Stomach (tissue), 4 donors: ENCODE measurements around the gene NETO2.

Experiments used
- POLR2A ChIP-seq, 4 donors: fragments of 450-650 bp; IDR thresholded peaks; one replicate each; pipeline ENCODE4 v1.6.1; 2016; ENCODE audit warnings: antibody characterized with exemption in 4 of 4, control low read depth in 2 of 4, mild to moderate bottlenecking in 1 of 4, moderate library complexity in 1 of 4
- TF ChIP-seq, protein P1 (sequence below), 7 experiments: fragments of 450-650 bp in 4 of 7; fragments of 200-600 bp in 3 of 7; sonication (generic) in 3 of 7; IDR thresholded peaks; one replicate each; pipeline ENCODE4 v1.5.1; 2016 to 2019; ENCODE audit warnings: antibody characterized with exemption in 7 of 7, control low read depth in 2 of 7, mild to moderate bottlenecking in 1 of 7

DNA sequence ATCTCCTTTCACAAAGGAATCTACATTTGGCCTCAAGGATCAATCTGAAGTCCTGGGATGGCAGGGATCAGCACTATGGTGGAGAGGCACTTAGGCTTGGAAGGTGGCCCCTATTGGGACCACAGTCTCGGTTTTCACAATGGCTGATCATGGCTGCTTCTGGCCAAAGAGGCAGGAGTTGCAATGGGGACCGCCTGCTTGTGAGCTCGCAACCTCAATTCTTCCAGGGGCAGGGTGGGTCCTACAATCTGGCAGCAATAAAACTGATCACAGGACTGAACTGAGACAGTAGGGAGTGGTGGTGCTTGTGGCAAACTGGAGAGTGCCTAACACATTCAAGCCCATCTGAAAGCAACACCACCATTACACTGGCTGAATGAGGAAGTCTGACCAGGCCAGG, 83.1 kb downstream of the NETO2 start:
- TF ChIP-seq POLR2A (IDR thresholded peaks at IDR 0.05), result no peak
- TF ChIP-seq, protein P1, sequence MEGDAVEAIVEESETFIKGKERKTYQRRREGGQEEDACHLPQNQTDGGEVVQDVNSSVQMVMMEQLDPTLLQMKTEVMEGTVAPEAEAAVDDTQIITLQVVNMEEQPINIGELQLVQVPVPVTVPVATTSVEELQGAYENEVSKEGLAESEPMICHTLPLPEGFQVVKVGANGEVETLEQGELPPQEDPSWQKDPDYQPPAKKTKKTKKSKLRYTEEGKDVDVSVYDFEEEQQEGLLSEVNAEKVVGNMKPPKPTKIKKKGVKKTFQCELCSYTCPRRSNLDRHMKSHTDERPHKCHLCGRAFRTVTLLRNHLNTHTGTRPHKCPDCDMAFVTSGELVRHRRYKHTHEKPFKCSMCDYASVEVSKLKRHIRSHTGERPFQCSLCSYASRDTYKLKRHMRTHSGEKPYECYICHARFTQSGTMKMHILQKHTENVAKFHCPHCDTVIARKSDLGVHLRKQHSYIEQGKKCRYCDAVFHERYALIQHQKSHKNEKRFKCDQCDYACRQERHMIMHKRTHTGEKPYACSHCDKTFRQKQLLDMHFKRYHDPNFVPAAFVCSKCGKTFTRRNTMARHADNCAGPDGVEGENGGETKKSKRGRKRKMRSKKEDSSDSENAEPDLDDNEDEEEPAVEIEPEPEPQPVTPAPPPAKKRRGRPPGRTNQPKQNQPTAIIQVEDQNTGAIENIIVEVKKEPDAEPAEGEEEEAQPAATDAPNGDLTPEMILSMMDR (IDR thresholded peaks at IDR 0.05), result no peak
